GM12801 (cell line): ENCODE data around the gene KIAA0232.

Experiments
- CTCF ChIP-seq: IDR thresholded peaks from one replicate; pipeline ENCODE4 v1.5.1; 2011; ENCODE audit warnings: control low read depth; ENCODE audit not compliant: insufficient read length; ENCODE audit errors: extremely low read depth

KIAA0232 gene

DNA sequence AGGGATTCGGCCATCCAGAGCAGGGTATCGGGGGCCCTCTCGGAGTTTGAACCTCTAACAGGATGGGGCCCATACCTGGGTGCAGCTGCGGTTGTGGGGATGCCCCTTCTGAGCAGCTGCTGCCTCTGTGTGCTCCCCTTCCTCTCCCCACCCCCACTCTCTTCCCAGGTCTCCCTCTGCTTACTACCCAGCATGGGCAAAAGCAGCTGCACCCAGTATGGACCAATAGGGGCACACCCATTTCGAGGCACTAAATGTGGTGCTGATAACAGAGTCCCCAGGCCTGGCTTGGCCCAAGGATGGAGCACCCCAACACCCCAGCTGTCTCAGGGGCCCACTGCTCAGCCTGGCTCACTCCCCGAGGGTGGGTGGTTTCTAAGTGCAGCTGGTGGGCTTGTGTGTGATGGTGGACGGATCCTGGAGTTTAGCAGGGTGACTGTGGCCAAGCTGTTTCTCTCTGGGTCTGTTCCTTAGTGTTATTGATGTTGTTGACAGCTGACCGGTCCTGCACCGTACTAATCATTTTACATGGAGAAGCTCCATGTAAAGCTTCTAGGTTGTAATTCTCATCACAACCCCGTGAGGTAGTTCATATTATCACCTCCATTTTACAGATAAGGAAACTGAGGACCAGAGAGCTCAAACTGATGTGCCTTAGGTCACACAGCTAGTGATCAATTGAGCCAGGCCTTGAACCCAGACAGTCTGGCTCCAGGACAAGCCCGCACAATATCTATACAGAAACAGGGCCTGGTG lies 13.1 kb upstream of the KIAA0232 start:
- TF ChIP-seq CTCF: no peak

DNA sequence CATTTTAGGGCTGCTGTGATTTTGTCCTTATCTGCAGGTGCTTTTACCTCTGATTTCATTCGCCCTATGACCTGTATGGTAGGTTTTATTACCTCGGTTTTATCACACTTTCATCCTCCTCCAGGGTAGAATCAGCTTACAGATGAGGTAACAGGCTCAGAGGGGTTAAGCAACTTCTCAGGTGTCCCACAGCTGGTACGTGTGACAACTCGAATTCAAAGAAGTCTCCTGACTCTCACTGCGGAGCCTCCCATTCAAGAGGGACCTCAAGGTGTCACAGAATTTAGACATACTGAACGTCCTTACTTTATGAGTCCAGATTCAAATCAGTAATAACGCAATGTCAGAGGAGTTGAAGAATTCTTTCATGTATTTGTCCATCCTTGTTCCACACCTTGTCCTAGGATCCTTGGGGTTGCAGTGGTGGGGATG lies 12.5 kb upstream of the KIAA0232 start:
- no peak for TF ChIP-seq CTCF

- no peak for TF ChIP-seq CTCF
Measured at GRCh38 chr4:6770581-6771228, 11.8 kb upstream of the KIAA0232 start.

- no peak for TF ChIP-seq CTCF
Measured at GRCh38 chr4:6771229-6771671, 11.3 kb upstream of the KIAA0232 start.

DNA sequence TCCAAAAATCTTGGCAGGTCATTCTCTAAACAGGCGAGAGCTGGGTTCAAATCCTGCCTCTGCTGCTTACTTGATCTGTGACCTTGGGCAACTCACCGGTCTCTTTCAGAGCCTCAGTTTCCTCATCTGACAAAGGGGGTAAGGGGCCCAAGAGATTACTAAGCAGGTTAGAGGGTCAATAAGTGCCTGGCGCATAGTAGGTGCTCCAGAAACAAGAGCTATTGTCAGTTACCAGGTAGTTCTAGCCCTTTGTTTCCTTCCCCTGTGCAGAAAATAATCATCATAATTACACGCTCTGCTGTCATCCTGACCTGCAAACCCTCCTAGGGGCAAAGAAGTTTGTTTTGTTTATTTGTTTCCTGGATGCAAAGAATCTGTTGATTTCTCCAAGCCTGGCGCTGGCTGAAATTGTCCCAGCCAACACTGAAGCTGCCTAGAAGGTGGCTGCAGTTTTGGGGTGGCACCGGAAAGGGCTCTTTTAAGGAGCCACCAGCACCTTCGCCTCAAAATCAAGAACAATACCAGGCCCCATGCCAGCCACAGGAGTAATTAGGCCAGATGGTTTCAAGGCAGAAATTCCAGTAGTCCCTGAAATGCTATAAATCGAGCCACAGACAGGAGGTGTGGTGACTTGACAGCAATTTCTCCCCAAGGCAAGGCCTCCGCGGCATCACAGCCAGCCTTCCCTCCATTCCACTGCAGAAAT lies 10.2 kb upstream of the KIAA0232 start:
- no peak for TF ChIP-seq CTCF

DNA sequence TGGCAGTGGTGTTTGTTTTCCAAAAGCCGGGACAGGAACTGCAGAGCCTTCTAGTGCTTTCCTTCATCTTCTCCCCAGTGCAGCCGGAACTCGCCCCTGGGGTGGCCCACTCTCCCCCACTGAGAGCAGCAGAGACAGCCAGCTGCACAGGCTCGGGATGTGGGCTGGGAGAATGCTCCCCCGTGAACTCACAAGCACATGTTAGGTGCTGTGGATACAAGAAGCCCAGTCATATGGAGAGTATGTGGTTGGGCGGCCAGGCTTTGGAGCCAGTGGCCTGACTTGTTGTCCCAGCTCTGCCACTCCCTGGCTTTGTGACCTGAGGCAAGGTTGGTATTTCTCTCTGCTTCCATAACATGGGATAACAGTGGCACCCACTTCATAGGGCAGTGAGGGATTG lies 9.4 kb upstream of the KIAA0232 start:
- no peak for TF ChIP-seq CTCF
